Heart right ventricle (tissue), 16 donors: Measurements from ENCODE around the gene GAREM1. TPM values are rescaled to one million over a fixed set of nuclear protein-coding genes. Genes with fewer than 3 reads are reported as not detected.
A peak's percentile ranks its signal among the peaks of the same experiment; 100 is the strongest.

Experiments
- ATAC-seq, 8 donors: fragments of 200-7000 bp; cut with Tn5 transposase; one replicate each; pipeline ENCODE4 v1.9.1; 2020; ENCODE audit warnings: mild to moderate bottlenecking in 8 of 8, moderate library complexity in 8 of 8, moderate number of reproducible peaks in 1 of 8
- DNase-seq, 2 donors: peaks; one replicate each; pipeline ENCODE4 v3.0.0-alpha.2; 2020
- H3K27ac ChIP-seq, 10 donors: fragments of 200-600 bp; sonication (generic) in 2 of 10; one replicate each; pipeline versions ENCODE4 v1.5.0 to v1.8.0; 2020 to 2022; ENCODE audit warnings: mild to moderate bottlenecking in 3 of 10
- H3K27me3 ChIP-seq, 7 donors: fragments of 200-600 bp; one replicate each; pipeline ENCODE4 v1.8.0; 2021 to 2022; ENCODE audit warnings: mild to moderate bottlenecking in 2 of 7
- H3K36me3 ChIP-seq, 9 donors: fragments of 200-600 bp; sonication (generic) in 1 of 9; one replicate each; pipeline versions ENCODE4 v1.5.0 to v1.8.0; 2020 to 2022; ENCODE audit warnings: mild to moderate bottlenecking in 2 of 9
- H3K4me1 ChIP-seq, 9 donors: fragments of 200-600 bp; sonication (generic) in 1 of 9; one replicate each; pipeline versions ENCODE4 v1.5.0 to v1.8.0; 2020 to 2022; ENCODE audit warnings: mild to moderate bottlenecking in 4 of 9
- H3K4me3 ChIP-seq, 10 donors: fragments of 200-600 bp; sonication (generic) in 2 of 10; one replicate each; pipeline versions ENCODE4 v1.5.0 to v1.8.0; 2020 to 2022; ENCODE audit warnings: mild to moderate bottlenecking in 7 of 10, moderate library complexity in 2 of 10
- H3K9me3 ChIP-seq, 11 donors: fragments of 200-600 bp in 10 of 11; sonication (generic) in 2 of 11; one replicate each; pipeline versions ENCODE4 v1.5.0 to v1.8.0; 2013 to 2022; ENCODE audit warnings: mild to moderate bottlenecking in 2 of 11, control low read depth in 1 of 11, moderate library complexity in 1 of 11
- CTCF ChIP-seq, 9 donors: fragments of 200-600 bp; sonication (generic) in 2 of 9; IDR thresholded peaks; one replicate each; pipeline versions ENCODE4 v1.5.0 to v1.8.0; 2021 to 2022; ENCODE audit warnings: antibody characterized with exemption in 9 of 9, mild to moderate bottlenecking in 5 of 9, moderate library complexity in 1 of 9
- WGBS, 2 donors: extraction: QIAGEN DNeasy Blood & Tissue Kit; methylation state at CpG; one replicate each; pipeline ENCODE4 v1.1.7; 2013; ENCODE audit warnings: inconsistent platforms in 1 of 2; 5-methylcytosine and 5-hydroxymethylcytosine counted together
- intact Hi-C, 10 donors: fragments of 100-400 bp; cut with DNase I; formaldehyde crosslinking; loops; one replicate each; pipeline versions ENCODE4 v1.11.1 to v1.14.2; 2022
- long read RNA-seq, 3 donors: library from polyadenylated mRNA; unstranded; transcript quantifications; one replicate each; pipeline ENCODE4 v2.0.0, GENCODE V29; 2020 to 2021
- polyA plus RNA-seq, 2 donors: library from polyadenylated mRNA; stranded (reverse); fragments of 200-250 nt; gene quantifications; one replicate each; pipeline ENCODE4 v1.2.3, GENCODE V29; 2013
- total RNA-seq, 10 donors: library from RNA; stranded (reverse); fragmentation: NEBNext Ultra II Directional in 3 of 10; extraction: Animal tissue kit (Norgen Biotek cat#: 25700) in 3 of 10; gene quantifications; one replicate each; pipeline versions ENCODE4 v1.2.1 to v1.2.4, GENCODE V29; 2021 to 2023
- donor health status: Arrhythmogenic right ventricular cardiomyopathy.
- donor health status: ischemic (EF 13 %, LVEDD 7.1; RV severe dilation, severe dysfunction).
- donor health status: healthy with polysubstance abuse.
- donor health status: DM: no; HTN: yes; CAD: no.
- donor health status: DM: no; HTN: no; CAD: no.
- donor health status: ischemic (EF 25% LVEDD 6.9; RV normal size, moderate dysfunction).
- donor health status: ischemic (EF 25% LVEDD 5.7; RV mildly dilated, moderate dysfunction).
- donor health status: healthy.
- donor health status: DM: yes; HTN: yes; CAD: no.
- donor health status: Ischemic cardiomyopathy.
- donor health status: ischemic (EF 35%, LVEDD 5.7; RV mildly dilated, moderate dysfunction).
- donor health status: nonischemic (EF 11% LVEDD 7.7; RV severe dilation, severe dysfunction).
- donor health status: DM: yes; HTN: yes; CAD: no.
- donor health status: PGD.
- donor health status: ischemic (EF 29% LVEDD 5.4; RV normal size, mild dysfunction).
- donor health status: nonischemic (EF 23%, LVEDD 6.1; RV moderate dilation, normal function).

GAREM1 gene
- total RNA-seq, result 10 to 100 TPM in 9 of 10 donors, 1 to 10 TPM in 1; 8.6 to 26.1 (median 13.9) TPM
- polyA plus RNA-seq, result 1 to 10 TPM; 2.4 to 4.3 TPM
- long read RNA-seq, donor 1, full-length matches to known transcripts, result 8 of 21 reads
- long read RNA-seq, donor 1, partial matches to known transcripts, result 3 of 21 reads
- long read RNA-seq, donor 1, other reads (novel, unspliced or antisense), result 10 of 21 reads
- long read RNA-seq, donor 2, full-length matches to known transcripts, result 8 of 27 reads
- long read RNA-seq, donor 2, partial matches to known transcripts, result 4 of 27 reads
- long read RNA-seq, donor 2, other reads (novel, unspliced or antisense), result 15 of 27 reads
- long read RNA-seq, donor 3, partial matches to known transcripts, result 8 of 21 reads
- long read RNA-seq, donor 3, other reads (novel, unspliced or antisense), result 13 of 21 reads

DNA sequence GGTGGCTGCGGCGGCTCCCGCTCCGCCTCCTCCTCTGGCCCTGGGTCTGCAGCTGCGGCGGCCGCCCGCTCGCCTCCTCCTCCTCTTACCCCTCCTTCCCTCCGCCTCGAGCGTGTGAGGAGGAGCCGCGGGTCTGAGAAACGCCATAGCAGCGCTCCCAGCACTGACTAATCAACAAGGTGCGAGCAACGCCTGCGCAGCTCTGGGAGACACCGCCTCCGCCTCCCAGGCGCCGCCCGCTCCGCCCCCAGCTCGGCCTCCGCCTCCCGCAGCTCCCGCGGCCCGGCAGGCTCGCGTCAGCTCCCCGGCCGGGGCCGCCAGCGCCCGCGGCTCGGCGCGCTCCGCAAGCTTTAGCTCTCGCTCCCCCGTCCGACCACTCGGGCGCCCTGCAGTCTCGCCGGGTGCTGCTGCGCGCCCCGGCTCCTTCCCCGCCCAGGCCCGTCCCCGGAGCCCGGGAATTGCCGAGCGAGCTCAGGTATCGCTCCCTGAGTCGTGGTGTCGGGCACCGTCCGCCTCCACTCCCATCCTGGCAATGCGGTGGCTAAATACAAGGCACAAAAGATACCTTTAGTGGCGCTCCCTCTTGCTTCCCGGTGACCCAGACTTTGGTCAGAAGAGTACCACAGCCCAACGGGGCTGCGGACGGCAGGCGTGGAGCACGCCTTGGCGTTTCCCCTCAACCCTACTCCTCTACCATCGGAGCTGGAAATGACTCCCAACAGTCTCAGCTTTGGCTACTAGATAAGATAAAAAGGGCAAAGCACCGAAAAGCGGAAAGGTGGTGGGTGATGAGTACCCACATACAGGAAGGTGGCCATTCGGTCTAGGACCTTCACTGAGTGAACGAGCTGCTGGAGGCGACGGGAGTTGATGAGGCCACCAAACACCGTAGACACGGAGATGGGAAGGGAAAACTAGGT, at the start of gene GAREM1:
Gene GAREM1 (minus strand): TSS at position 169 of the 920 bp plus-strand sequence. CDS start 454 bp downstream, outside the sequence.
- Histone ChIP-seq H3K4me1 (peaks cover 3 to 40% (median 20%) of the 10 kb centered on the region in 9 donors), H3K9me3 (no peaks in the 10 kb centered on the region), H3K4me3 (peak within 1 kb of the TSS; percentile 66 to 89 (median 78)), H3K27me3 (peaks cover 0 to 62% (median 7%) of the 10 kb centered on the region in 7 donors), H3K27ac (peak within 1 kb of the TSS; percentile 72 to 84 (median 80)), H3K36me3 (no peaks in the 10 kb centered on the region)
- intact Hi-C loops, result loop anchor here (1.0 to 10.0 kb wide), 15 partner anchors 74 to 316 kb away; no protein-coding TSS in a partner anchor
- DNase-seq, result peak; percentile 93 to 94
- 1 to 2% methylated on average over 74 to 82 of the region's 82 CpGs for WGBS, 2 donors
- peak; percentile 59 to 95 (median 80) for TF ChIP-seq CTCF (IDR thresholded peaks at IDR 0.05)
- peak; percentile 93 to 99 (median 97) for ATAC-seq

DNA sequence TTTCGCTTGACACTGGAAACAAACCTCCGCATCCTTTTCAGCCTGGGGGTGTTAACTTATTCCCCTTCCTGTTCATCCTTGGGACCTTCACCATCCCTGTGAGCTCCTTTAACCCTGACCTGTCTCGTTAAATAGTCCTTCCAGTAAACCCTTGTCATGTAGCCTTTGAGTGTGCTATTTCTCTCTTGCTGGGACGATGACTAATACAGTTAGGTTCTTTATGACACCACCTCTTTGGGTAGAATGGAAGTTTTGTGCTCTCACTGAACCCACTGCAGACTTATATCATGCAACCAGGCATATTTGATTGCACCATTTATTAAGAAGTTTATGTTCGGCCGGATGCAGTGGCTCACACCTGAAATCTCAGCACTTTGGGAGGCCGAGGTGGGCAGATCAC, 40.5 kb upstream of the GAREM1 start:
- H3K4me1 ChIP-seq, result no peaks in the 10 kb centered on the region
- H3K27ac ChIP-seq, result no peak overlapping the region
- H3K27me3 ChIP-seq, result no peaks in the 10 kb centered on the region
- no peaks in the 10 kb centered on the region for H3K9me3 ChIP-seq
- DNase-seq (no peak), ATAC-seq (no peak)
- intact Hi-C loops, result no loop called here
- H3K36me3 ChIP-seq, result no peaks in the 10 kb centered on the region
- H3K4me3 ChIP-seq, result no peak overlapping the region
- TF ChIP-seq CTCF (IDR thresholded peaks at IDR 0.05), result no peak
- 90 to 92% methylated on average over 7 of the region's 7 CpGs for WGBS, 2 donors

- Histone ChIP-seq H3K4me1 (no peaks in the 10 kb centered on the region), H3K27me3 (no peaks in the 10 kb centered on the region), H3K27ac (no peak overlapping the region), H3K9me3 (no peaks in the 10 kb centered on the region), H3K36me3 (no peaks in the 10 kb centered on the region), H3K4me3 (no peak overlapping the region)
- ATAC-seq, result no peak
- 57 to 64% methylated on average over 3 of the region's 3 CpGs for WGBS, 2 donors
- intact Hi-C loops, result no loop called here
- no peak for TF ChIP-seq CTCF (IDR thresholded peaks at IDR 0.05)
- no peak for DNase-seq
Measured at GRCh38 chr18:32509111-32509510, 38.4 kb upstream of the GAREM1 start.

DNA sequence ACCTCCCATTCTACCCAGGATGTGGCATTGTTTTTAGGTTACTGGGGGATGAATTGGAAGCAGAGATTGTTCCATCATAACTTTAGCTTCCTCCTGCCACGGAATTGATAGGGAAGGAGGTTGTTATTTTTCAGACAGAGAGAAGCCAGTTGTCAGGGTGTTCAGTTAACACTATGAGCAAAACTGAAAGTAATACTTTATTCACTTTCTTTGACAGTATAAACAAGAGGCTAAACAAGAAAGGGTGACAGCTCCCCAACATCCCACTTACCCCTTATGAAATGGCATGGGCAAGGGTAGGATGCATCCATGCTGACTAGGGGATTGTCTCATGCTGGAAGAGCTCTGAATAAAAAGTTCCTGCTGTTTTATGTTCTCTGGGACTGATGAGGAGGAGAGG, 36.4 kb upstream of the GAREM1 start:
- 48 to 50% methylated on average over 1 of the region's 1 CpG for WGBS, 2 donors
- no peak for TF ChIP-seq CTCF (IDR thresholded peaks at IDR 0.05)
- intact Hi-C loops, result no loop called here
- no peaks in the 10 kb centered on the region for H3K36me3 ChIP-seq
- no peak overlapping the region for H3K27ac ChIP-seq
- ATAC-seq (no peak), DNase-seq (no peak)
- no peaks in the 10 kb centered on the region for H3K9me3 ChIP-seq
- no peak overlapping the region for H3K4me3 ChIP-seq
- H3K27me3 ChIP-seq, result no peaks in the 10 kb centered on the region
- no peaks in the 10 kb centered on the region for H3K4me1 ChIP-seq
